HG03066 (cell line): ENCODE measurements around the gene KLHL29.
"Not testable (repeated sequence)": the region's sequence is repeated elsewhere in the genome, so short reads cannot be mapped to it uniquely, and the experiment has no call there.

Source experiments
- ATAC-seq: cut with Tn5 transposase; IDR thresholded peaks from one replicate; pipeline ENCODE4 v1.9.1; 2021; ENCODE audit warnings: low read depth; ENCODE audit not compliant: unreplicated experiment

The KLHL29 gene

GRCh38 chr2:23391237-23391736 lies 6.3 kb downstream of the KLHL29 start:
- ATAC-seq = not testable (repeated sequence)

- no peak for ATAC-seq
Observed at GRCh38 chr2:23393722-23394121, 8.7 kb downstream of the KLHL29 start.

GRCh38 chr2:23394700-23395099 lies 9.7 kb downstream of the KLHL29 start:
- ATAC-seq = no peak

GRCh38 chr2:23397478-23397877 lies 12.5 kb downstream of the KLHL29 start:
- ATAC-seq = no peak

- peak; percentile 72 for ATAC-seq
Observed at GRCh38 chr2:23399674-23400261, 14.8 kb downstream of the KLHL29 start.

GRCh38 chr2:23400703-23401102 lies 15.7 kb downstream of the KLHL29 start:
- no peak for ATAC-seq

DNA sequence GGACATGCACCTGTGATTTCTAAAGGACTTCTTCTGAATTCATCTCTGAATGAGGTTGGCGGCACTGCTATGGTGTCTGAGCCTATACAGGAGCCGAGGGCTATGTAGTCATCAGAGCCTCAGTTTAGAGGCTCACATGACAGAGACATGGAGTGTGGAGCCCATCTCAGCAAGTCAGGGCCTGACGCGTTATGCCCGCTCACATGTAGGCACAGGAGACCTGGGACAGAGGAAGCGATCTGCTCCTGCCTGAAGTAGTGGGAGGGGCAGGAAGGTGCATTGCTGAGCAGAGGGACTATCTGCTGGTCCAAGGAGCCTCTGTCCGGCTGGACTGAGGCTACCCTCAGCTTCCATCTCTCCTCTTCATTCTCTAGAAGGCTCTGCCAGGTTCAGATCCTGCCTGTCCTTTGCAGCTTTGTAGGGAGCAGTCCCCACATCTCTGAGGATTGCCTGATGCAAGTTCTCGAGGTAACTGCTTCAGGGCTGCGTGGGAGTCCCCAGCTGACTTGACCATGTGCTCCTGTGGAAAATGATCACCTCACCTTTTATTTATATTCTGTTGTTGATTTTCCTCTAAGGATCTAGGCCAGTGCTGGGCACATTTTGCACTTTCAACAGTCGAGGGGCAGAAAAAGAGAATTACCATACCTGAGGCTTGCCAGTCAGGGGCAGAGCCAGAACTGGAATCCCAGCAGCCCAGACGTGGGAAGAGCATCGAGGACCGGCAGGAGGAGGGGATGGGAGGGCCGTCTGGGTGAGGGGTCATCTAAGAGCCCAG lies 16.6 kb downstream of the KLHL29 start:
- no peak for ATAC-seq

GRCh38 chr2:23402205-23402740 lies 17.3 kb downstream of the KLHL29 start:
- ATAC-seq = no peak

GRCh38 chr2:23404426-23404825 lies 19.4 kb downstream of the KLHL29 start:
- ATAC-seq = peak; percentile 35

GRCh38 chr2:23409248-23409647 lies 24.3 kb downstream of the KLHL29 start:
- ATAC-seq = no peak

DNA sequence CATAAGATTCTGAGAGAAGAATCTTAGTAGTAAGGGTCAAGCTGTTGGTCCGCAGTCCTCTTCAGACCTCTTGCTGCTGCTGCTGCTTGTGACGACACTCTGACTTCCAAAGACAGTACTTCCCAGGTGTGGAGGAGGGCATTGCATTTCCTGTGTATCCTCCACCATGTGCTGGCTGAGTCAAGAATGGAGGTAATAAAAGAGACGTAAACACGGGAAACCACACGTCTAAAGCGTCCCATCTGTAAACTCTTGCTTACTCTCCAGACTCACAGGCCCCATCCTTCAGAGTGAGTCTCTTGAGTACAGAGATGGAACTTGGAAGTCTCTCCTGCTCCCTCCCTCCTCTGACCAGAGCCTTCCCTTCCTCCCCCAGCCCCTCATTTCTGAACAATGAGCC lies 25.6 kb downstream of the KLHL29 start:
- ATAC-seq = no peak

GRCh38 chr2:23411752-23412431 lies 26.9 kb downstream of the KLHL29 start:
- no peak for ATAC-seq

GRCh38 chr2:23412556-23413155 lies 27.7 kb downstream of the KLHL29 start:
- no peak for ATAC-seq

- ATAC-seq = no peak
Observed at GRCh38 chr2:23413641-23414040, 28.7 kb downstream of the KLHL29 start.

GRCh38 chr2:23414106-23414505 lies 29.1 kb downstream of the KLHL29 start:
- no peak for ATAC-seq

- ATAC-seq = no peak
Observed at GRCh38 chr2:23414871-23415270, 29.9 kb downstream of the KLHL29 start.

DNA sequence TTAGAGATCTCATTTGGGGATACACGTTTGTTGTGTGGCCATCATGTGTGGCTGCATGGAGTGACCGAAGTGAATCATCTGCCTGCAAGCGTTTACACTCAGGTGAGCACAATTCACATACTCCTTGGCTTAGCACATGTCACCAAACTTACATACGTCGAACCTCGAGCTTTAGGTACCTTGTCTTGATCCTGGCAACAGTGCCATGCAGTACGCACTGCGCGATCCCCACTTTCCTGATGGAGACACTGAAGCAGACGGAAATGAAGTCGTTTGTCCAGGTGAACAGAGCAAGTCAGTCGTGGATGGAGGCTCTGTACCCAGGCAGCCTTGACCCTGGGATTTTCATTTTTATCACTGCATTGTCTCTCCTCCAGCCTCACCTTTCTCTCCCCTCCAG lies 32.3 kb downstream of the KLHL29 start:
- no peak for ATAC-seq

GRCh38 chr2:23418056-23418455 lies 33.1 kb downstream of the KLHL29 start:
- ATAC-seq = no peak

DNA sequence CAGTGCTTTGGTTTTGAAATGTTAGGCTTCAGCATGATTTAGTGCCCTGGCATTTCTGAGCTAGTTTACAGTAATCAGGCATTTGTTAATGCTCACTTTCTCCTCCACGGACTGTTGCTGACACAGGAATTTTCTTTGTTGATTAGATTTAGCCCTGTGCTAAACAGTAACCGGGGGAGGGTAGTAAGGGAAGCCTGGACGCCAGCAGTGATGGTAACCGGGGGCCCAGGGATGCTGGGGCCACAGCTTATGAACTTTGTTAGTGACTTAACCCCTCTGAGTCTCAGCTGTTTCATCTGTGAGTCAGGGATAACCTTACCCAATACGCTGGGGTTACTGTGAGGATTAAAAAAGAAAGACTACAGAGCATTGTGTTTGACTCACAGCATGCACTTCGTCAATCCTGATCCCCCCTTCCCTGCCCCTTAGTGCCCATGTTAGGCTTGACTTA lies 33.5 kb downstream of the KLHL29 start:
- ATAC-seq = no peak

GRCh38 chr2:23419171-23420090 lies 34.5 kb downstream of the KLHL29 start:
- no peak for ATAC-seq
